Epidermal melanocyte (primary cell): Measurements from ENCODE around the gene PLA2G4A.
"Not testable (repeated sequence)": the region's sequence is repeated elsewhere in the genome, so short reads cannot be mapped to it uniquely, and the experiment has no call there.

Experiments
- DNase-seq: peaks from one replicate; pipeline ENCODE4 v3.0.0; 2011; ENCODE audit warnings: low spot score; ENCODE audit not compliant: insufficient read length

The PLA2G4A gene

GRCh38 chr1:186917106-186917786 is 88.5 kb downstream of the PLA2G4A start:
- not testable (repeated sequence) for DNase-seq

GRCh38 chr1:186921386-186921785 is 92.6 kb downstream of the PLA2G4A start:
- not testable (repeated sequence) for DNase-seq

GRCh38 chr1:186922814-186923213 is 94.1 kb downstream of the PLA2G4A start:
- DNase-seq: not testable (repeated sequence)

GRCh38 chr1:186923486-186923885 is 94.7 kb downstream of the PLA2G4A start:
- no peak for DNase-seq

GRCh38 chr1:186925881-186926669 is 97.3 kb downstream of the PLA2G4A start:
- DNase-seq: no peak

GRCh38 chr1:186927884-186928283 is 99.1 kb downstream of the PLA2G4A start:
- DNase-seq: no peak

GRCh38 chr1:186930238-186930637 is 101.5 kb downstream of the PLA2G4A start:
- DNase-seq: no peak

GRCh38 chr1:186937016-186937670 is 108.4 kb downstream of the PLA2G4A start:
- DNase-seq: no peak

- DNase-seq: no peak
Measured at GRCh38 chr1:186943891-186944686, 115.3 kb downstream of the PLA2G4A start.

GRCh38 chr1:186945146-186945545 is 116.4 kb downstream of the PLA2G4A start:
- no peak for DNase-seq

- no peak for DNase-seq
Measured at GRCh38 chr1:186948535-186948934, 119.8 kb downstream of the PLA2G4A start.

GRCh38 chr1:186949173-186949572 is 120.4 kb downstream of the PLA2G4A start:
- no peak for DNase-seq

- DNase-seq: no peak
Measured at GRCh38 chr1:186950547-186950946, 121.8 kb downstream of the PLA2G4A start.

GRCh38 chr1:186953876-186954275 is 125.1 kb downstream of the PLA2G4A start:
- DNase-seq: no peak

GRCh38 chr1:186957314-186957713 is 128.6 kb downstream of the PLA2G4A start:
- DNase-seq: no peak

- no peak for DNase-seq
Measured at GRCh38 chr1:186958520-186958919, 129.8 kb downstream of the PLA2G4A start.

- no peak for DNase-seq
Measured at GRCh38 chr1:186960861-186961260, 132.1 kb downstream of the PLA2G4A start.

- no peak for DNase-seq
Measured at GRCh38 chr1:186965847-186966246, 137.1 kb downstream of the PLA2G4A start.

- DNase-seq: no peak
Measured at GRCh38 chr1:186966456-186966855, 137.7 kb downstream of the PLA2G4A start.

- DNase-seq: no peak
Measured at GRCh38 chr1:186967656-186968394, 139.1 kb downstream of the PLA2G4A start.

- DNase-seq: peak; percentile 42
Measured at GRCh38 chr1:186974774-186975181, 146.0 kb downstream of the PLA2G4A start.
